GM18520 (cell line): ENCODE results near the gene SRSF12.
"Not testable (repeated sequence)": the region's sequence is repeated elsewhere in the genome, so short reads cannot be mapped to it uniquely, and the experiment has no call there.

Source experiments
- ATAC-seq: cut with Tn5 transposase; IDR thresholded peaks from one replicate; pipeline ENCODE4 v1.9.1; 2021; ENCODE audit not compliant: unreplicated experiment

SRSF12 gene

GRCh38 chr6:89073014-89073620 is 44.8 kb downstream of the SRSF12 start:
- ATAC-seq: no peak

- ATAC-seq: no peak
Observed at GRCh38 chr6:89071036-89071435, 46.8 kb downstream of the SRSF12 start.

DNA sequence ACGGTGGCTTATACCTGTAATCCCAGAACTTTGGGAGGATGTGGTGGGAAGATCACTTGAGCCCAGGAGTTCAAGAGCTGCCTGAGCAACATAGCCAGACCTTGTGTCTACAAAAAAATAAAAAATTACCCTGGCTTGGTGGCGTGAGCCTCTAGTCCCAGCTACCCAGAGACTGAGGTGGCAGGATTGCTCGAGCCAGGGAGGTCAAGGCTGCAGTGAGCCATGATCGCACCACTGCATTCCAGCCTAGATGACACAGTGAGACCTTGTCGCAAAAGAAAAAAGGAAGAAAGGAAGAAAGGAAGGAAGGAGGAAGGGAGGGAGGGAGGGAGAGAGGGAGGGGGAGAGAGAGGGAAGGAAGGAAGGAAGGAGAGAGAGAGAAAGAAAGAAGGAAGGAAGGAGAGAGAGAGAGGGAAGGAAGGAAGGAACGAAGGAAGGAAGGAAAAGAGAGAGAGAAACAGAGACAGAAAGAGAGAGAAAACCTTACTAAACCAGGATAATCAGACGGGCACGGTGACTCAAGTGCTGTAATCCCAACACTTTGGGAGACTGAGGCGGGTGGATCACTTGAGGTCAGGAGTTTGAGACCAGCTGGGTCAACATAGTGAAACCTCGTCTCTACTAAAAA is 48.2 kb downstream of the SRSF12 start:
- ATAC-seq: no peak

- no peak for ATAC-seq
Observed at GRCh38 chr6:89068695-89069094, 49.2 kb downstream of the SRSF12 start.

- ATAC-seq: no peak
Observed at GRCh38 chr6:89067796-89068195, 50.1 kb downstream of the SRSF12 start.

DNA sequence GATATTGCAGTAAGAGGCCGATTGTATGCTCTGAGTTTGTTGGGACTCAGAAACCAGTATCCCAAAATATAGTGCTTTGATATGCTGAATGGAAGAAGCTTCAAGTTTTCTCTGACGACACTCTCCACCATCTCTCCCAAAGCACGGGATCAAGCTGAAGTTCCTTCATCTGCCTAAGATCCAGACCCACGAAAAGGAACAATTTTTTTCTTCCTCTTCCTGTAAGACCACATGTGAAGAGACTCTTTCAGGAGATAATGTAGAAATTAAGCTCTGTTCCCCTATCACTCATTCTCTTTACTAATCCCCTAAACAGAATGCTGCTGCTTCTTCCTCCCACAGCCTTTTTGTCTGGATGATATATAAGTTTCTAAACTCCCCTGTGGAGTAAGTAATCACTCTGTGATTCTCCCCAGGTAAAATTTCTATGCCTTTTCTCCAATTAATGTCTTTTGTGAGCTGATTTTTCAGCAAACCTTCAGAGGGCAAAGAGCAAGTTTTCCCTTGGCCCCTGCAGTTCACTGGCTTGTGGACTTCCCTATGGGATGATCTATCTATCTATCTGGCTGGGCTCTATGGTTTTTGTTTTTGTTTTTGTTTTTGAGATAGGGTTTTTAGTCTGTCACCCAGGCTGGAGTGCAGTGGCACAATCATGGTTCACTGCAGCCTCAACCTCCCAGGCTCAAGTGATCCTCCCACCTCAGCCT is 50.8 kb downstream of the SRSF12 start:
- no peak for ATAC-seq

DNA sequence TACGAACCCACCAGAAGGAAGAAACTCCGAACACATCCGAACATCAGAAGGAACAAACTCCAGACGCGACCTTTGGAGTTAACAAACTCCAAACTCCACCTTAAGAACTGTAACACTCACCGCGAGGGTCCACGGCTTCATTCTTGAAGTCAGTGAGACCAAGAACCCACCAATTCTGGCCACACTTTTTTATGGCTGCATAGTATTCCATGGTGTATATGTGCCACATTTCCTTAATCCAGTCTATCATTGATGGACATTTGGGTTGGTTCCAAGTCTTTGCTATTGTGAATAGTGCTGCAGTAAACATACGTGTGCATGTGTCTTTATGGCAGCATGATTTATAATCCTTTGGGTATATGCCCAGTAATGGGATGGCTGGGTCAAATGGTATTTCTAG is 51.8 kb downstream of the SRSF12 start:
- not testable (repeated sequence) for ATAC-seq

DNA sequence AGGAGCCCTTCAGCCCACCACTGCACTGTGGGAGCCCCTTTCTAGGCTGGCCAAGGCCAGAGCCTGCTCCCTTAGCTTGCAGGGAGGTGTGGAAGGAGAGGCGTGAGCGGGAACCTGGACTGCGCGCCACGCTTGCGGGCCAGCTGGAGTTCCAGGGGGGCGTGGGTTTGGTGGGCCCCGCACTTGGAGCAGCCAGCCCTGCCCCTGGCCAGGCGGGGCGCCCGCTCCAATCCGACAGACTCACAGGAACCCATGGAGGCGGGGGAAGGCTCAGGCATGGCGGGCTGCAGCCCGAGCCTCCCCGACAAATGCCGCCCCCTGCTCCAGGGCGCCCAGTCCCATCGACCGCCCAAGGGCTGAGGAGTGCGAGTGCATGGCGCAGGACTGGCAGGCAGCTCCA is 52.9 kb downstream of the SRSF12 start:
- ATAC-seq: not testable (repeated sequence)

- no peak for ATAC-seq
Observed at GRCh38 chr6:89063881-89064280, 54.0 kb downstream of the SRSF12 start.

DNA sequence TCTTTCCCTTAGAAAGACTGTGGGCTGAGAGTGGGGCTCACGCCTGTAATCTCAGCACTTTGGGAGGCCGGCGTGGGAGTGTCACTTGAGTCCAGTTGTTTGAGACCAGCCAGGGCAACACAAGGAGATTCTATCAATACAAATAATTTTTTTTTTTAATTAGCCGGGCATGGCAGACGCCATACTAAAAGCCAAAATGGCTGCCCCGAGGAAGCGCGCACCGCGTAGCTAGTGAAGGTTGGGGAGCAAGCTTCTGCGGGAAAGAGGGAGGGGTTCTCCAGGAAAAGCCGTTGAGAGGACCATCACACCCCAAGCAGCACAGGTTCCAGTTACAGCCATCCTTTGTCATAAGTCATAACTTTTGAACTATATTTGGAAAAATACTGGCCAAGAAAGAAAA is 58.6 kb downstream of the SRSF12 start:
- ATAC-seq: no peak

- no peak for ATAC-seq
Observed at GRCh38 chr6:89058627-89059026, 59.2 kb downstream of the SRSF12 start.

- ATAC-seq: no peak
Observed at GRCh38 chr6:89057759-89058158, 60.1 kb downstream of the SRSF12 start.

DNA sequence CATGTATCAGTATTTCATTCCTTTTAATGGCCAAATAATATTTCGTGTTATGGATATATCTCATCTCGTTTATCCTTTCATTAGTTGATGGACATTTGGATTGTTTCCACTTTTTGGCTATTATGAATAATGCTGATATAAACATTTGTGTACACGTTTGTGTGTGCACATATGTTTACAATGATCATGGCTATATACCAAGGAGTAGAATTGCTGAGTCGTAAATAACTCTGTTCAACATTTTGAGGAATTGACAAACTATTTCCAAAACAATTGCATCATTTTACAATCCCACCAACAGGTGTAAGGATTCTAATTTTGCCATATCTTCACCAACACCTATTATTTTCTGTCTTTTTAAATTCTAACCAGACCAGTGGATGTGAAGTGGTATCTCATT is 63.7 kb downstream of the SRSF12 start:
- no peak for ATAC-seq

- ATAC-seq: no peak
Observed at GRCh38 chr6:89051676-89052075, 66.2 kb downstream of the SRSF12 start.

- ATAC-seq: no peak
Observed at GRCh38 chr6:89050697-89051096, 67.2 kb downstream of the SRSF12 start.

DNA sequence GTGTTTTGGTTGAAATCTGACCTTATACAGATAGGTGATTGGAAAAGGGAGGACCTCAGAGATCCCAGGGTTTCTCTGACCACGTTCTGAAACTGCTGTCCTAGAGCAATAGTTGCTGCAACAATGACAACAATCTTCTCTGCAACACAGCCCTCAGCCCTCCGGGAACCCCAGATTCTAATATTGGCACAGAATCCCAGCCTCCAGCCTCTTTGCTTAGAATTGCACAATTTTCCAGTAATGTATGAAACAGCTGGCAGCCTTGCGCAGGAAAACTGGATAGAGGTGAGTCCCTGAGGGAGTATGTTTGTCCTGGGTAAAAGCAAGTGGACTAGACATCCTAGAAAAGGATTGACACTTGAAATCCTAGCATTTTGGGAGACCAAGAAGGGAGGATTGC is 67.7 kb downstream of the SRSF12 start:
- ATAC-seq: no peak

DNA sequence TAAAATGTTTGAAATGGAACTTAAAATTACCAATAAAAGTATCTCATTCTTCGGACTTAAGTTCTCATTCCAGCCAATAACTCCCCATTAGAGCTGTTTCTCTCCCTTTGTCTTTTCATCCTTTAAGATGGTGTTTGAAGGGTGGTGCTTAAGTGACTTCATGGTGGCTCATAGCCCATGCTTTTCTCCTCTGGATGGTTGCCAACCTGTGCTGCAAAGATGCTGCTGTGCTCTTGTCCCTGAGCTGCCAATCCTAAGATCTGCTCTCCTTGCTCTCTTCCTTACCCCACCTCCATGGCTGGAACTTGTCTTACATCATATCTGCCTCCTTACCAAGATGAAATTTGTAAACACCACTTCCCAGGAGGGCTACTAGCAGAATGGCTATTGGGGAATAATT is 68.9 kb downstream of the SRSF12 start:
- ATAC-seq: no peak

DNA sequence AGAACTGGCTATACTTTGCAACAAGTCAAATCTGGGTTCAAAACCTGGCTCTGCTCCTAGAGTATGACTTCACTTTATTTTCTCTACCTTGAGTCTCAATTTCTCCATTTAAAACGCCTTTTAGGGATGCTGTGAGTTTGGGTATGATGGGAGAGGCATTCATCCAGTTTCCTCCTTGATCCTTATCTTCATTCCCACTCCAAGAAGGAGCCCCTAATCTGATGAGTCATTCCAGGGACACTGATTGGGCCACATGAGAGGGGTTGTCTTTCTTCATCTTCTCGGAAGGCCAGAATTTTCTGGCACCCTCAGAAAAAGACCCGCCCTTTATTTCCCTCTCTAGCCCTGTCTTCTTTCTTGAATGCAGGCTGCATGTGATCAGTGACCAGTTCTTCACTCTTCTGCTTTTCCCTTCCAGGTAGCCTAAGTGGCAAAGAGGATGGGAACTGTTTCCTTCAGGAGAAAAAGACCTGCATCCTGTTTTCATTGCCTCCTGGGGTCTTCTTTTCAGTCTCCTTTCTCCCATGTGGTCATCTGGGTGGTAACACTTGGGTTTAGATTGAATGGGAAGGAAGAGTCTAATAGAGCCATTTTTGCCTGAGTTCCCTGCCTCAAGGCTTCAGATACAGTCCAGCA is 69.5 kb downstream of the SRSF12 start:
- no peak for ATAC-seq

GRCh38 chr6:89047473-89047872 is 70.4 kb downstream of the SRSF12 start:
- no peak for ATAC-seq
